NCI-H1092 (cell line): ENCODE data around the gene CRBN.

Source experiments
- DNase-seq: peaks from one replicate; lab custom pipeline; 2025; lab: John Stamatoyannopoulos, UW

CRBN gene

GRCh38 chr3:3170998-3171397 is 8.5 kb downstream of the CRBN start:
- no peak for DNase-seq

- DNase-seq: no peak
Observed at GRCh38 chr3:3165650-3166049, 13.8 kb downstream of the CRBN start.

GRCh38 chr3:3165241-3165640 is 14.2 kb downstream of the CRBN start:
- no peak for DNase-seq

GRCh38 chr3:3160826-3161225 is 18.7 kb downstream of the CRBN start:
- DNase-seq: no peak

GRCh38 chr3:3157484-3157883 is 22.0 kb downstream of the CRBN start:
- DNase-seq: no peak

- no peak for DNase-seq
Observed at GRCh38 chr3:3154879-3155610, 24.4 kb downstream of the CRBN start.

GRCh38 chr3:3151513-3151912 is 28.0 kb downstream of the CRBN start:
- DNase-seq: no peak

- DNase-seq: no peak
Observed at GRCh38 chr3:3149560-3149959, 29.9 kb downstream of the CRBN start.

- DNase-seq: no peak
Observed at GRCh38 chr3:3145831-3146230, 33.7 kb downstream of the CRBN start.

GRCh38 chr3:3141939-3142338 is 37.6 kb downstream of the CRBN start:
- DNase-seq: no peak

GRCh38 chr3:3137526-3137925 is 42.0 kb downstream of the CRBN start:
- DNase-seq: no peak

- no peak for DNase-seq
Observed at GRCh38 chr3:3134750-3135448, 44.6 kb downstream of the CRBN start.

- no peak for DNase-seq
Observed at GRCh38 chr3:3133500-3133899, 46.0 kb downstream of the CRBN start.

- DNase-seq: no peak
Observed at GRCh38 chr3:3129579-3129978, 49.9 kb downstream of the CRBN start.

- no peak for DNase-seq
Observed at GRCh38 chr3:3127432-3128010, 52.0 kb downstream of the CRBN start.

GRCh38 chr3:3126477-3127431 is 52.7 kb downstream of the CRBN start, which contains the start of gene TRNT1:
TSS of gene TRNT1 (plus strand) at chr3:3126940. CDS start at chr3:3129041, 2,101 bp downstream.
- peak; percentile 88 for DNase-seq

- no peak for DNase-seq
Observed at GRCh38 chr3:3125977-3126376, 53.5 kb downstream of the CRBN start.

GRCh38 chr3:3119393-3119851 is 60.1 kb downstream of the CRBN start:
- no peak for DNase-seq

GRCh38 chr3:3117651-3118050 is 61.8 kb downstream of the CRBN start:
- DNase-seq: no peak

GRCh38 chr3:3113042-3113709 is 66.3 kb downstream of the CRBN start:
- no peak for DNase-seq

- no peak for DNase-seq
Observed at GRCh38 chr3:3110749-3111361, 68.6 kb downstream of the CRBN start.
